ENCODE data around the gene NACA2. TPM values are rescaled to one million over a fixed set of nuclear protein-coding genes. Genes with fewer than 3 reads are reported as not detected.

The NACA2 gene
- total RNA-seq, 1 donor from 2014 or later, result not detected

DNA sequence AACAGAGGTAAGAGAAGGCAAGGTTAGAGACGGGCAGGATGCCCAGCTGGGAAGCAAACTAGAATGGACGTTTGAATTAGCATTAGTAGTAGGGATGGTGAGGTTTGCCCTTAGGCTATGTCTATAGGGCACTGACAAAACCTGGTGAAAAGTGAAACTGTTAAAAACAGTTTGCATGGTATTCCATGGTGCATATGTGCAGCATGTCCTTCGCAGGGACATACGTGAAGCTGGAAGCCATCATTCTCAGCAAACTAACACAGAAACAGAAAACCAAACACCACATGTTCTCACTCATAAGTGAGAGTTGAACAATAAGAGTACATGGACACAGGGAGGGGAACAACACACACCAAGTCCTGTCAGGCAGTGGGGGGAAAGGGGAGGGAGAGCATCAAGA, 25.8 kb downstream of the NACA2 start:
- Mint-ChIP-seq H3K36me3 (ENCODE audit: unreplicated experiment) (peaks cover 5% of the 10 kb centered on the region), H3K27ac (ENCODE audit: unreplicated experiment) (no peak overlapping the region), H3K4me1 (ENCODE audit: low read depth, unreplicated experiment) (no peaks in the 10 kb centered on the region), H3K4me3 (ENCODE audit: unreplicated experiment) (no peak overlapping the region), H3K9me3 (ENCODE audit: unreplicated experiment) (no peaks in the 10 kb centered on the region), H3K27me3 (ENCODE audit: unreplicated experiment) (no peaks in the 10 kb centered on the region)
- DNase-seq, result no peak
- TF ChIP-seq, protein P1, sequence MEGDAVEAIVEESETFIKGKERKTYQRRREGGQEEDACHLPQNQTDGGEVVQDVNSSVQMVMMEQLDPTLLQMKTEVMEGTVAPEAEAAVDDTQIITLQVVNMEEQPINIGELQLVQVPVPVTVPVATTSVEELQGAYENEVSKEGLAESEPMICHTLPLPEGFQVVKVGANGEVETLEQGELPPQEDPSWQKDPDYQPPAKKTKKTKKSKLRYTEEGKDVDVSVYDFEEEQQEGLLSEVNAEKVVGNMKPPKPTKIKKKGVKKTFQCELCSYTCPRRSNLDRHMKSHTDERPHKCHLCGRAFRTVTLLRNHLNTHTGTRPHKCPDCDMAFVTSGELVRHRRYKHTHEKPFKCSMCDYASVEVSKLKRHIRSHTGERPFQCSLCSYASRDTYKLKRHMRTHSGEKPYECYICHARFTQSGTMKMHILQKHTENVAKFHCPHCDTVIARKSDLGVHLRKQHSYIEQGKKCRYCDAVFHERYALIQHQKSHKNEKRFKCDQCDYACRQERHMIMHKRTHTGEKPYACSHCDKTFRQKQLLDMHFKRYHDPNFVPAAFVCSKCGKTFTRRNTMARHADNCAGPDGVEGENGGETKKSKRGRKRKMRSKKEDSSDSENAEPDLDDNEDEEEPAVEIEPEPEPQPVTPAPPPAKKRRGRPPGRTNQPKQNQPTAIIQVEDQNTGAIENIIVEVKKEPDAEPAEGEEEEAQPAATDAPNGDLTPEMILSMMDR (IDR thresholded peaks at IDR 0.05; ENCODE audit: partially characterized antibody, unreplicated experiment), result no peak

DNA sequence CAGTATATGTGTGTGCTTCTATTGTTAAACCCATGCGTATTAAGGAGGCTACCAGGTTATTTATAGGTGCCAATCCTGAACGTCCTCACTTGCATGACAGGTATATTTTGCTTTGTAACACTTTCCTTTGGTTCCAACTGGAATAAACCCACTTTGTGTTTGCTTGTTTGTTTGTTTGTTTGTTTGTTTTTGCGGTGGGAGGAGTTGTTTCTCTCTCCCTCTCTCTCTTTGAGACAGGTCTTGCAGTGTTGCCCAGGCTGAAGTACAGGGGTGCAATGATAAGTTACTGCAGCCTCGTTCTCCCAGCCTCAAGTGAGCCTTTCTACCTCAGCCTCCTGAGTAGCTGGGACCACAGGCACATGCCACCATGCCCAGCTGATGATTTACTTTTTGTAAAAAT, 28.7 kb downstream of the NACA2 start:
- Mint-ChIP-seq H3K4me1 (ENCODE audit: low read depth, unreplicated experiment) (no peaks in the 10 kb centered on the region), H3K4me3 (ENCODE audit: unreplicated experiment) (no peak overlapping the region), H3K27me3 (ENCODE audit: unreplicated experiment) (no peaks in the 10 kb centered on the region), H3K36me3 (ENCODE audit: unreplicated experiment) (no peaks in the 10 kb centered on the region), H3K9me3 (ENCODE audit: unreplicated experiment) (no peaks in the 10 kb centered on the region), H3K27ac (ENCODE audit: unreplicated experiment) (no peak overlapping the region)
- TF ChIP-seq, protein P1 (IDR thresholded peaks at IDR 0.05; ENCODE audit: partially characterized antibody, unreplicated experiment), result no peak
- no peak for DNase-seq

DNA sequence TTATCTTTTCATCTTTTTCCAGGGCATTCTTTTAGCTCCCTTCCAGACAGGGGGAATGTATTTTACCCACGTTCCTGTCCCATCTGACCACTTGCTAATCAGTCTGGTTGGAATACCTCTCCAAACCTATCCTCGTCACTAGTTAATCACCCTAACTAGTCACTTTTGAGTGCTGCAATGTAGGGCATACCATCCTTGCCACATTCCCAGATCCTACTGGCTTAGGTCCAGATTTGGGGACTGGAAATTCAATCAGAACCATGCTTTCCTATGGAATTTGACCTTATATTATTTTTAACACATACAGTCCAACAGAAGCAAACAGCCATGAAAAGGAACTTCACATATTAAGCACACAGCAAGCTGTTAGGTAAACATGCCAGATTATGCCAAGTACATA, 29.7 kb downstream of the NACA2 start:
- TF ChIP-seq, protein P1 (IDR thresholded peaks at IDR 0.05; ENCODE audit: partially characterized antibody, unreplicated experiment), result no peak
- Mint-ChIP-seq H3K27me3 (ENCODE audit: unreplicated experiment) (no peaks in the 10 kb centered on the region), H3K9me3 (ENCODE audit: unreplicated experiment) (no peaks in the 10 kb centered on the region), H3K27ac (ENCODE audit: unreplicated experiment) (no peak overlapping the region), H3K36me3 (ENCODE audit: unreplicated experiment) (no peaks in the 10 kb centered on the region), H3K4me1 (ENCODE audit: low read depth, unreplicated experiment) (no peaks in the 10 kb centered on the region), H3K4me3 (ENCODE audit: unreplicated experiment) (no peak overlapping the region)
- DNase-seq, result no peak

DNA sequence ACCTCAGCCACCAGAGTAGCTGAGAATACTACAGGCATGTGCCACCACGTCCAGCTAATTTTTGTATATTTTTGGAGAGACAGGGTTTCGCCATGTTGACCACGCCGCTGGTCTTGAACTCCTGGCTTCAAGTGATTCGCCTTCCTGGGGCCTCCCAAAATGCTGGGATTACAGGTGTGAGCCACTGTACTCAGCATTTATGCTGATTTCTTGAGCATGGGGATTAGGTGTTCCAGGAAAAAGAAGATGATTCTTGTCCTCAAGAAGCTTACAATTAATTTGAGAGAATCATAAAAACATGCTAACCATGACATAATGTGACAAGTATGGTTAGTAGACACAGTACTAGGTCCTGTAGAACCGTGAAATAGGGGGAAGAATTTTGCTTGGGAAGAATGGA, 30.9 kb downstream of the NACA2 start:
- H3K27ac Mint-ChIP-seq (ENCODE audit: unreplicated experiment), result no peak overlapping the region
- DNase-seq, result no peak
- no peaks in the 10 kb centered on the region for H3K4me1 Mint-ChIP-seq (ENCODE audit: low read depth, unreplicated experiment)
- no peaks in the 10 kb centered on the region for H3K27me3 Mint-ChIP-seq (ENCODE audit: unreplicated experiment)
- no peak overlapping the region for H3K4me3 Mint-ChIP-seq (ENCODE audit: unreplicated experiment)
- H3K36me3 Mint-ChIP-seq (ENCODE audit: unreplicated experiment), result no peaks in the 10 kb centered on the region
- no peaks in the 10 kb centered on the region for H3K9me3 Mint-ChIP-seq (ENCODE audit: unreplicated experiment)
- TF ChIP-seq, protein P1 (IDR thresholded peaks at IDR 0.05; ENCODE audit: partially characterized antibody, unreplicated experiment), result no peak

DNA sequence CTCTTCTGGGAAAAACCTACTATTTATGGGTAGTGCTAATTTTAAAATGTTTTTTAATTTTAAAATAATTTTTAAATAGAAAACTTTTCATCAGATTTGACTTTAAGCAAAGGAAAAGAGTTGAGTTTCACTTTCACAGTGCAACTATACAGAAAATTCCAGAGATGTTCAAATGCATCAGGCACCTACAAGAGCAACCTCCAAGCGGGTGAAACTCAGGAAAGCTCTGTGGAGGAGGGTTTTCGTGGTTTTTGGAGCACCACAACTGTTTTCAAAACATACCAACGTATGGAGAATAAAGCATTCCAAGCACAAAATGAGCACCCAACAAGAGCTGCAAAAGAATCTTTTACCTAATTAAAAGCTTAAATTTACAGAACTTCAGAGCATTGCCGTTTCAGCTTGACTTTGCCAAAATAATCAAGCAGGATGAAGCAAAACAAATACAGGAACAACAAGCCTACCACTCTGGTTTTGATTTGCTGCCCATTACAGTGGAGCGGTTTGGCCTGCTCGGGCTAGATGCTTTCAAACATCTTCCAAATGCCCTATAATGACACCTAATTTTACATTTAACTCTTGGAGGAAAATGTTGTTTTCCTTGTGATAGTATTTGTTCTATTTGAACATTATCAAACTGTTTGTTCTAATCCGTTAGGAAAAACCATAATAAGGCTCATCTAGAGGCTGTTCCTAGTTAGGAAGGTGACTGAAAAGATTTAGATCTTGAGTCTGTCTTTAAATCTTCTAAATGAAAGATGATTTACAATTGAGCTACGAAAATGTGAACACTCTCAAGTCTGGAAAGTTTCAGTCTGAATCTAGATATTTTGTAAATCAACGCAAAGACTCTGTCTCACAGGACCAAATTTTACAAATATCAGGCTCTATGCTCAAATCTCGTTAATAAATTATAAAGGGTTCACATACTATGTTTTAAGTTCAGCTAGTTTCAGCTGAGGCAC, 34.5 kb downstream of the NACA2 start:
- H3K4me1 Mint-ChIP-seq (ENCODE audit: low read depth, unreplicated experiment), result no peaks in the 10 kb centered on the region
- DNase-seq, result no peak
- H3K27me3 Mint-ChIP-seq (ENCODE audit: unreplicated experiment), result no peaks in the 10 kb centered on the region
- H3K27ac Mint-ChIP-seq (ENCODE audit: unreplicated experiment), result no peak overlapping the region
- TF ChIP-seq, protein P1 (IDR thresholded peaks at IDR 0.05; ENCODE audit: partially characterized antibody, unreplicated experiment), result no peak
- no peaks in the 10 kb centered on the region for H3K36me3 Mint-ChIP-seq (ENCODE audit: unreplicated experiment)
- H3K4me3 Mint-ChIP-seq (ENCODE audit: unreplicated experiment), result no peak overlapping the region
- H3K9me3 Mint-ChIP-seq (ENCODE audit: unreplicated experiment), result no peaks in the 10 kb centered on the region

All from glutamatergic neuron (in vitro differentiated cells).